BJ (cell line): ENCODE measurements around the gene SPTBN4. TPM values are rescaled to one million over a fixed set of nuclear protein-coding genes. Genes with fewer than 3 reads are reported as not detected.

Source experiments
- CTCF ChIA-PET: fragments of 350-600 bp; formaldehyde crosslinking; extraction: SDS; loops from one replicate; lab custom pipeline; 2021; ENCODE audit warnings: antibody characterized with exemption, inconsistent platforms; lab: Yijun Ruan, JAX
- POLR2A ChIA-PET: fragments of 300-600 bp; sonication (Branson Sonifier 250); formaldehyde crosslinking; extraction: SDS; loops from one replicate; lab custom pipeline; 2021; ENCODE audit warnings: antibody characterized with exemption; lab: Charles Lee
- DNase-seq: peaks from one replicate; pipeline ENCODE4 v3.0.0-alpha.2; 2011; ENCODE audit warnings: low read depth
- H3K27me3 ChIP-seq: 2 replicates; pipeline ENCODE4 v1.6.0; 2011; ENCODE audit warnings: low read length; ENCODE audit not compliant: control insufficient read depth, insufficient read depth
- H3K36me3 ChIP-seq: 2 replicates; pipeline ENCODE4 v1.5.1; 2011; ENCODE audit warnings: low read length; ENCODE audit not compliant: control insufficient read depth, insufficient read depth
- H3K4me3 ChIP-seq: 2 replicates; pipeline ENCODE4 v1.5.1; 2011; ENCODE audit warnings: low read depth, mild to moderate bottlenecking, control low read depth, low read length
- CTCF ChIP-seq: IDR thresholded peaks from 2 replicates; pipeline ENCODE4 v1.5.1; 2011; ENCODE audit warnings: low read depth, mild to moderate bottlenecking, control low read depth, inconsistent platforms, low read length, moderate library complexity; ENCODE audit not compliant: insufficient read depth
- polyA plus RNA-seq: library from polyadenylated mRNA; depleted of rRNA; stranded (reverse); fragments of >200 nt; gene quantifications from 2 replicates; pipeline ENCODE4 v1.2.3, GENCODE V29; 2011

SPTBN4 gene
- polyA plus RNA-seq, 1 experiment = 0.93 TPM

GRCh38 chr19:40512110-40512472 is 45.3 kb downstream of the SPTBN4 start:
- no peaks in the 10 kb centered on the region for H3K36me3 ChIP-seq
- ChIA-PET CTCF (interaction anchor here (1.0 to 1.5 kb wide), 4 partner anchors 9 to 122 kb away, joined by 3 to 6 read pairs (median 4); no protein-coding TSS in a partner anchor), POLR2A (no interaction called here)
- peaks cover 19% of the 10 kb centered on the region for H3K27me3 ChIP-seq
- TF ChIP-seq CTCF = no peak
- DNase-seq = no peak
- H3K4me3 ChIP-seq = no peak overlapping the region

GRCh38 chr19:40512473-40513344 is 45.9 kb downstream of the SPTBN4 start:
- POLR2A ChIA-PET = no interaction called here
- no peak overlapping the region for H3K4me3 ChIP-seq
- CTCF ChIA-PET = interaction anchor here (0.6 to 1.6 kb wide), 7 partner anchors 9 to 374 kb away, joined by 3 to 6 read pairs (median 3); no protein-coding TSS in a partner anchor

GRCh38 chr19:40513345-40513678 is 46.5 kb downstream of the SPTBN4 start:
- no peak for DNase-seq
- no peaks in the 10 kb centered on the region for H3K36me3 ChIP-seq
- peaks cover 19% of the 10 kb centered on the region for H3K27me3 ChIP-seq
- POLR2A ChIA-PET = no interaction called here
- CTCF ChIA-PET = interaction anchor here (0.6 to 1.6 kb wide), 6 partner anchors 12 to 374 kb away, joined by 3 to 5 read pairs (median 3); no protein-coding TSS in a partner anchor
- TF ChIP-seq CTCF = no peak
- no peak overlapping the region for H3K4me3 ChIP-seq

More at GRCh38 chr19:40512473-40513344, 45.9 kb downstream of the SPTBN4 start:
- Histone ChIP-seq H3K36me3 (no peaks in the 10 kb centered on the region), H3K27me3 (peaks cover 19% of the 10 kb centered on the region)
- DNase-seq = no peak
- TF ChIP-seq CTCF = no peak

- Histone ChIP-seq H3K36me3 (no peaks in the 10 kb centered on the region), H3K27me3 (peaks cover 19% of the 10 kb centered on the region), H3K4me3 (no peak overlapping the region)
- no peak for DNase-seq
- TF ChIP-seq CTCF = no peak
- ChIA-PET POLR2A (no interaction called here), CTCF (interaction anchor here (0.6 to 1.6 kb wide), 4 partner anchors 8 to 349 kb away, joined by 3 to 5 read pairs (median 3); no protein-coding TSS in a partner anchor)
Observed at GRCh38 chr19:40513741-40514315, 47.0 kb downstream of the SPTBN4 start.

GRCh38 chr19:40517248-40517647 is 50.4 kb downstream of the SPTBN4 start:
- H3K4me3 ChIP-seq = no peak overlapping the region
- DNase-seq = no peak
- ChIA-PET CTCF (interaction anchor here (0.9 to 1.2 kb wide), 2 partner anchors 12 to 23 kb away, joined by 4 read pairs; no protein-coding TSS in a partner anchor), POLR2A (no interaction called here)
- H3K36me3 ChIP-seq = no peaks in the 10 kb centered on the region
- H3K27me3 ChIP-seq = peaks cover 17% of the 10 kb centered on the region
- no peak for TF ChIP-seq CTCF
